Measurements from ENCODE around the gene HSF5. TPM values are rescaled to one million over a fixed set of nuclear protein-coding genes. Genes with fewer than 3 reads are reported as not detected.

The HSF5 gene
- total RNA-seq, 1 experiment from 2014 or later, result not detected

- H3K9me2 ChIP-seq (ENCODE audit: insufficient read depth), result no peaks in the 10 kb centered on the region
- peaks cover 62 to 63% of the 10 kb centered on the region in 2 experiments for H3K4me1 ChIP-seq (ENCODE audit: control insufficient read depth in 1 of 2, insufficient read depth in 2 of 2, low read length in 2 of 2)
- 0 out of 2 replicates have a peak overlapping the region, but pooled peaks have one; percentile 1 for H3K9ac ChIP-seq (ENCODE audit: low read length)
- no peaks in the 10 kb centered on the region for H3K9me3 ChIP-seq (ENCODE audit: control insufficient read depth in 1 of 2, insufficient read depth in 1 of 2, low read depth in 1 of 2, low read length in 2 of 2)
- peak overlapping the region; percentile 23; the same call in 1 of the 2 replicates for H3K27ac ChIP-seq (ENCODE audit: low read depth, low read length)
- BruUV-seq (replicated peaks), result no TSS peak
- peak; percentile 49 for DNase-seq (ENCODE audit: low read depth, low spot score)
- H3K36me3 ChIP-seq (ENCODE audit: control insufficient read depth in 1 of 2, insufficient read depth in 2 of 2, low read length in 2 of 2), result peaks cover 0 to 12% of the 10 kb centered on the region in 2 experiments; a peak in 2 of 4 replicates
- no peaks in the 10 kb centered on the region for H3K27me3 ChIP-seq (ENCODE audit: insufficient read depth, low read length)
- no peak overlapping the region for H2AFZ ChIP-seq (ENCODE audit: low read depth, low read length, poor library complexity, severe bottlenecking)
- intact Hi-C loops (cut with micrococcal nuclease), result no loop called here
- POLR2A ChIA-PET, result interaction anchor here (2.0 to 4.0 kb wide), 2 partner anchors 25 to 40 kb away, joined by 4 to 17 read pairs; partner anchors contain the start of genes RNF43 and SUPT4H1
- TF ChIP-seq CBX3 (IDR thresholded peaks at IDR 0.05; ENCODE audit: low read depth) (peak; percentile 49; the same call in 1 of the 2 replicates), RAD21 (IDR thresholded peaks at IDR 0.05; ENCODE audit: low read depth) (0 out of 2 replicates have a peak, but pooled peaks have one; percentile 10), TCF7L2 (IDR thresholded peaks at IDR 0.05; ENCODE audit: borderline replicate concordance, extremely low read depth, insufficient read depth, insufficient read length) (no peak), EZH2phosphoT487 (IDR thresholded peaks at IDR 0.05; ENCODE audit: borderline replicate concordance) (no peak), CEBPB (IDR thresholded peaks at IDR 0.05; ENCODE audit: low read depth) (peak; percentile 12; the same call in 1 of the 2 replicates), SIN3A (IDR thresholded peaks at IDR 0.05; ENCODE audit: low read depth) (peak; percentile 10; the same call in 1 of the 2 replicates), MAX (IDR thresholded peaks at IDR 0.05) (peak; percentile 83), YY1 (IDR thresholded peaks at IDR 0.05; ENCODE audit: extremely low read depth, insufficient replicate concordance, low read depth, low read length) (peak; percentile 3), EZH2 (IDR thresholded peaks at IDR 0.05) (no peak), REST (IDR thresholded peaks at IDR 0.05; ENCODE audit: low read depth) (no peak), SP1 (IDR thresholded peaks at IDR 0.05; ENCODE audit: low read depth) (peak; percentile 77)
- CTCF ChIA-PET, result interaction anchor here (2.2 kb wide), 1 partner anchor 41 kb away, joined by 6 read pairs; the partner anchor contains the start of gene RNF43
- peaks cover 89% of the 10 kb centered on the region for H3K79me2 ChIP-seq (ENCODE audit: insufficient read depth, low read length)
- ATAC-seq, result peak; percentile 56
- peak overlapping the region; percentile 44 for H3K4me2 ChIP-seq (ENCODE audit: low read length)
- peak overlapping the region in 1 of 2 experiments; percentile 10; a peak in 1 of 4 replicates for H3K4me3 ChIP-seq (replicated peaks in 1 of 2; ENCODE audit: low read depth in 1 of 2, low read length in 2 of 2)
- RAD21 ChIA-PET (ENCODE audit: low non-redundant PET in 1 of 2, low total read pairs in 2 of 2, uncharacterized antibody in 2 of 2, unreplicated experiment in 2 of 2), result no interaction called here
- H4K20me1 ChIP-seq (ENCODE audit: insufficient read depth), result no peaks in the 10 kb centered on the region
Measured at GRCh38 chr17:58377093-58377601, 111.1 kb downstream of the HSF5 start.
